ENCODE data around the gene LNX1. TPM values are rescaled to one million over a fixed set of nuclear protein-coding genes. Genes with fewer than 3 reads are reported as not detected.

Gene LNX1
- total and polyA plus RNA-seq, 2 experiments from 2014 or later, result 6.7 to 9.4 TPM

DNA sequence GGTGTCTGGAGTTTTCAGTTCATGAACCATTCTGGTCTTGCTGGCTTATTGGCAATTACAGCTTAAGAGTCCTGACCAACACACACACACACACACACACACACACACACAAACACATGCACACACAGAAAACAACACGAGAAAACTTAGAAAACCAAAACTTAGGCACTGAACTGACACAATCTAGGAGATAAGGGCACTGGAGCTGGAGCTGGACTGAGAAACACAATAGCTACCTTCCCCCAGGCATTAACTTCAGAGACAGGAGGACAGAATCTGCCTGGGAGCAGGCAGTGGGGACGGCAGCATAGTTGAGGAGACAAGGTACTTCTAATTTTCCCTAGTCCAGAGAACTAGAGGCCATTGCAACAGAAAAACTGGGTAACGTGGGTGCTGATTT, 62.3 kb downstream of the LNX1 start:
- no peaks in the 10 kb centered on the region for H3K79me2 ChIP-seq (ENCODE audit: insufficient read depth)
- H4K20me1 ChIP-seq (ENCODE audit: insufficient read depth), result no peaks in the 10 kb centered on the region
- H3K27ac ChIP-seq, result no peak overlapping the region
- H3K4me2 ChIP-seq (ENCODE audit: unreplicated experiment), result no peak overlapping the region
- no peak overlapping the region for H2AFZ ChIP-seq
- no peaks in the 10 kb centered on the region for H3K9me2 ChIP-seq (ENCODE audit: insufficient read depth)
- DNase-seq, result no peak
- no peaks in the 10 kb centered on the region for H3K36me3 ChIP-seq (ENCODE audit: low read depth)
- in situ Hi-C loops (cut with MboI), result no loop called here
- H3K4me1 ChIP-seq (ENCODE audit: insufficient read depth), result peaks cover 23% of the 10 kb centered on the region
- H3F3A ChIP-seq (ENCODE audit: insufficient read depth), result no peaks in the 10 kb centered on the region
- 94 to 96% methylated on average over 3 of the region's 3 CpGs for WGBS, 2 experiments (ENCODE audit: low coverage in 1 of 2, low lambda C conversion rate in 2 of 2, missing lambda C conversion rate in 2 of 2)
- H3K4me3 ChIP-seq, result no peak overlapping the region
- no peaks in the 10 kb centered on the region for H3K27me3 ChIP-seq (replicated peaks; ENCODE audit: insufficient read depth)
- no peak overlapping the region for H3K9ac ChIP-seq
- TF ChIP-seq EZH2 (IDR thresholded peaks at IDR 0.05; ENCODE audit: insufficient read depth, poor library complexity, severe bottlenecking) (no peak), EZH2phosphoT487 (IDR thresholded peaks at IDR 0.05; ENCODE audit: insufficient read depth, low read depth) (no peak)
- H3K9me3 ChIP-seq (ENCODE audit: low read depth), result no peaks in the 10 kb centered on the region

DNA sequence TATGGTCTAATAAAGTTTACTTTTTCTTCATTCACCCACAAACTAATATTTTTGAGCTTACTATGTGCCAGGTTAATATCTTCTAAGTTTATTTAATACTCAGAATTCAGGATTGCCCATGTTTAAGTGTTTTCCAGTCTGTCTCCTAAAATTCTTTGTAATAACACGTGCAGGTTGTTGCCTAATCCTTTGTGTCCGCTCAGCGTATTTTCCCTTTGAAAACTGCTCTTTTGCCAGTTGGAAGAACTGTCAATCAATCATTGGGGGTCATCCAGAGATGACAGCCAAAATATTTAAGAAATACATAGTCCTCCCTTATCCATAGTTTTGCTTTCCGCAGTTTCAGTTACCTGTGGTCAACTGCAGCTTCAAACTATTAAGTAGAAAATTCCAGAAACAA, 63.4 kb downstream of the LNX1 start:
- H3K4me1 ChIP-seq (ENCODE audit: insufficient read depth), result peaks cover 21% of the 10 kb centered on the region

DNA sequence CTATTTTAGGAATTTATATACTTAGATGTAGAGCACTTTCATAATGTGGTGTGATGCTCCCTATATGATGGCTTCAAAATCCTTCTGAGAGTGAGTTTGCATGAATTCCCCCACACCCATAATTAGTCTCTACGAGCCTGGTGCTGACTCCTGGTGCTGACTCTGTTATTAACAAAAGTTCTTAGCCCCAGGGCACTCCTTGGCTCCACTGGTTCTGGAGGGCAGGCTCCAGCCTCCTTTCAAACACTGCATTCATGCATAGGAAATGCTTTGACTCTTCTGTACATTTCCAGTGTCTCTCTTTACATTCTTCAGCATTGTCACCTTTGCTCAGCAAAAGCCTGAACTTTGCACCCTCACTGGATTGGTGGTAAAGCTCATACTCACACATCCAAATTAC, 64.0 kb downstream of the LNX1 start:
- TF ChIP-seq EZH2 (IDR thresholded peaks at IDR 0.05; ENCODE audit: insufficient read depth, poor library complexity, severe bottlenecking) (no peak), EZH2phosphoT487 (IDR thresholded peaks at IDR 0.05; ENCODE audit: insufficient read depth, low read depth) (no peak)
- Histone ChIP-seq H3K79me2 (ENCODE audit: insufficient read depth) (no peaks in the 10 kb centered on the region), H3K36me3 (ENCODE audit: low read depth) (no peaks in the 10 kb centered on the region), H3K27ac (no peak overlapping the region), H3K4me1 (ENCODE audit: insufficient read depth) (peaks cover 15% of the 10 kb centered on the region), H3K9me3 (ENCODE audit: low read depth) (no peaks in the 10 kb centered on the region), H2AFZ (no peak overlapping the region), H3K4me3 (no peak overlapping the region), H3K9ac (no peak overlapping the region), H3F3A (ENCODE audit: insufficient read depth) (no peaks in the 10 kb centered on the region), H3K9me2 (ENCODE audit: insufficient read depth) (no peaks in the 10 kb centered on the region), H4K20me1 (ENCODE audit: insufficient read depth) (no peaks in the 10 kb centered on the region), H3K27me3 (replicated peaks; ENCODE audit: insufficient read depth) (no peaks in the 10 kb centered on the region), H3K4me2 (ENCODE audit: unreplicated experiment) (no peak overlapping the region)
- DNase-seq, result no peak
- in situ Hi-C loops (cut with MboI), result no loop called here
- WGBS, 2 experiments (ENCODE audit: low coverage in 1 of 2, low lambda C conversion rate in 2 of 2, missing lambda C conversion rate in 2 of 2), result 88 to 90% methylated on average over 1 of the region's 1 CpG

More for the DNA sequence above, 63.4 kb downstream of the LNX1 start:
- Histone ChIP-seq H3K79me2 (ENCODE audit: insufficient read depth) (no peaks in the 10 kb centered on the region), H3K27me3 (replicated peaks; ENCODE audit: insufficient read depth) (no peaks in the 10 kb centered on the region), H3K9me2 (ENCODE audit: insufficient read depth) (no peaks in the 10 kb centered on the region), H3K9ac (no peak overlapping the region), H3F3A (ENCODE audit: insufficient read depth) (no peaks in the 10 kb centered on the region), H3K4me2 (ENCODE audit: unreplicated experiment) (no peak overlapping the region), H3K36me3 (ENCODE audit: low read depth) (no peaks in the 10 kb centered on the region), H2AFZ (no peak overlapping the region), H3K4me3 (no peak overlapping the region), H4K20me1 (ENCODE audit: insufficient read depth) (no peaks in the 10 kb centered on the region), H3K27ac (no peak overlapping the region), H3K9me3 (ENCODE audit: low read depth) (no peaks in the 10 kb centered on the region)
- in situ Hi-C loops (cut with MboI), result no loop called here
- 96 to 97% methylated on average over 4 of the region's 4 CpGs for WGBS, 2 experiments (ENCODE audit: low coverage in 1 of 2, low lambda C conversion rate in 2 of 2, missing lambda C conversion rate in 2 of 2)
- no peak for DNase-seq
- TF ChIP-seq EZH2phosphoT487 (IDR thresholded peaks at IDR 0.05; ENCODE audit: insufficient read depth, low read depth) (no peak), EZH2 (IDR thresholded peaks at IDR 0.05; ENCODE audit: insufficient read depth, poor library complexity, severe bottlenecking) (no peak)

DNA sequence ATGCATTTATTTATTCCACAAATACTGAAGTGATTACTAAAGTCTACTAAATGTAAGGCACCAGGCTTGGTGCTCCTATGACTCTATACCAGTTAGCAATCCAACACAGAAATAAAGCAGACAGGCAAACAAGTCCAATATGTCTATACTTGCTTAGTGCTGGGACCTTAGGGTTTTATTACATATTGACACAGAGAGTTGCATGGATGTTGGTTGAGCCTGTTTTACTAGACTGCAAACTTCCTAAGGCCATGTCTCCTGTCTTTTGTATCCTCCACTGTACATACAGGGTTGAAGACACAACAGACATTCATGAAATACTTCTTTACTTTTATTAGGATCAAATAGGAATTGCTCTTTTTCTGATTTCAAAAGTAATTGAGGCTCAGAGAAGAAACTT, 69.0 kb downstream of the LNX1 start:
- in situ Hi-C loops (cut with MboI), result no loop called here
- H3K9me3 ChIP-seq (ENCODE audit: low read depth), result no peaks in the 10 kb centered on the region
- H3K27ac ChIP-seq, result no peak overlapping the region
- no peak overlapping the region for H2AFZ ChIP-seq
- no peaks in the 10 kb centered on the region for H3K9me2 ChIP-seq (ENCODE audit: insufficient read depth)
- H4K20me1 ChIP-seq (ENCODE audit: insufficient read depth), result no peaks in the 10 kb centered on the region
- no peaks in the 10 kb centered on the region for H3K79me2 ChIP-seq (ENCODE audit: insufficient read depth)
- no peaks in the 10 kb centered on the region for H3K27me3 ChIP-seq (replicated peaks; ENCODE audit: insufficient read depth)
- no peak overlapping the region for H3K4me2 ChIP-seq (ENCODE audit: unreplicated experiment)
- no peak overlapping the region for H3K9ac ChIP-seq
- no peak overlapping the region for H3K4me3 ChIP-seq
- DNase-seq, result no peak
- peaks cover 8% of the 10 kb centered on the region for H3K4me1 ChIP-seq (ENCODE audit: insufficient read depth)
- TF ChIP-seq EZH2 (IDR thresholded peaks at IDR 0.05; ENCODE audit: insufficient read depth, poor library complexity, severe bottlenecking) (no peak), EZH2phosphoT487 (IDR thresholded peaks at IDR 0.05; ENCODE audit: insufficient read depth, low read depth) (no peak)
- H3F3A ChIP-seq (ENCODE audit: insufficient read depth), result no peaks in the 10 kb centered on the region
- no peaks in the 10 kb centered on the region for H3K36me3 ChIP-seq (ENCODE audit: low read depth)

DNA sequence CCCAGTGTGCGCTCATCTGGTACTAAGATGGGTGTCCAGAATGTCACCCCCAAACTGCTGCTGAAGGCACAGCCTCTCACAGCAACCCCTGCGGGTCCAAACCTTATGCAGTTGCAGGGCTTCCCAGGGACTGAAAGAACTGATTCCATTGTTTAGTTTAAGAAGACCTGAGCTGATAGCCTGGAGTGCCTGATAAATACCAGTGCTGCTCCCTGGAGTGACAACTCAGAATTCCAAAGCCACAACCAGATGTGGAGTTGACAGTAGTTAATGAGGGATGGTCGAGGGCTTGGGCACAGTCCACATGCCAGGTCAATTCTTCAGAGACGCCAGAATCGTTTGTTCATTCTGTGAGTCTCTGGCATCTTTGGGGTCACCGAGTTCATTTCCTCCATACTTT, 71.2 kb downstream of the LNX1 start:
- TF ChIP-seq EZH2 (IDR thresholded peaks at IDR 0.05; ENCODE audit: insufficient read depth, poor library complexity, severe bottlenecking), result no peak
- no peak for TF ChIP-seq EZH2phosphoT487 (IDR thresholded peaks at IDR 0.05; ENCODE audit: insufficient read depth, low read depth)
- H4K20me1 ChIP-seq (ENCODE audit: insufficient read depth), result no peaks in the 10 kb centered on the region
- 58 to 69% methylated on average over 6 of the region's 6 CpGs for WGBS, 2 experiments (ENCODE audit: low coverage in 1 of 2, low lambda C conversion rate in 2 of 2, missing lambda C conversion rate in 2 of 2)
- H3F3A ChIP-seq (ENCODE audit: insufficient read depth), result no peaks in the 10 kb centered on the region
- H3K4me3 ChIP-seq, result no peak overlapping the region
- no peaks in the 10 kb centered on the region for H3K4me1 ChIP-seq (ENCODE audit: insufficient read depth)
- H3K9me3 ChIP-seq (ENCODE audit: low read depth), result no peaks in the 10 kb centered on the region
- no peaks in the 10 kb centered on the region for H3K9me2 ChIP-seq (ENCODE audit: insufficient read depth)
- in situ Hi-C loops (cut with MboI), result no loop called here
- H3K4me2 ChIP-seq (ENCODE audit: unreplicated experiment), result no peak overlapping the region
- no peaks in the 10 kb centered on the region for H3K79me2 ChIP-seq (ENCODE audit: insufficient read depth)
- H2AFZ ChIP-seq, result no peak overlapping the region
- H3K27me3 ChIP-seq (replicated peaks; ENCODE audit: insufficient read depth), result no peaks in the 10 kb centered on the region
- H3K36me3 ChIP-seq (ENCODE audit: low read depth), result no peaks in the 10 kb centered on the region
- no peak for DNase-seq
- H3K27ac ChIP-seq, result no peak overlapping the region
- H3K9ac ChIP-seq, result no peak overlapping the region
